GM19099 (cell line): ENCODE measurements around the gene PARVA.

Experiments used
- POLR2A ChIP-seq: IDR thresholded peaks from 3 replicates; pipeline ENCODE4 v1.6.1; 2011; ENCODE audit warnings: low read depth; ENCODE audit not compliant: insufficient read length; ENCODE audit errors: extremely low read depth

The PARVA gene

DNA sequence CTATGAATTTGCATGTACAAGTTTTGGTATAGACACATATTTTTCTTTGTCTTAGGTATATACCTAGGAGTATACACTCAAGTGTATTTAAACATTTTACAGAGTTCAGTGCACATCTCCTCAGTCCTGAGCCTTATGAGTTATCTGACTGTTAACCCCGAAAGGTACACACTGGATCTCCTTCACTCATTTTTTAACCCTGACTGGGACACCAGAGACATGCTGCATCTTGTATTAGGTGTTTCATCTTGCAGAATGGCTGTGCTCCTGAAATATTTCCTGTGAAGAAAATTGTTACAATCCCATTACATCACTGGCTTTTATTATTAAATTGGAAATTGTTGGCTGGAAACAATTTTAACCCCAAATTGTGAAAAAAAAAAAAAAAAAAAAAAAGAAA is 15.3 kb downstream of the PARVA start:
- TF ChIP-seq POLR2A, result no peak

DNA sequence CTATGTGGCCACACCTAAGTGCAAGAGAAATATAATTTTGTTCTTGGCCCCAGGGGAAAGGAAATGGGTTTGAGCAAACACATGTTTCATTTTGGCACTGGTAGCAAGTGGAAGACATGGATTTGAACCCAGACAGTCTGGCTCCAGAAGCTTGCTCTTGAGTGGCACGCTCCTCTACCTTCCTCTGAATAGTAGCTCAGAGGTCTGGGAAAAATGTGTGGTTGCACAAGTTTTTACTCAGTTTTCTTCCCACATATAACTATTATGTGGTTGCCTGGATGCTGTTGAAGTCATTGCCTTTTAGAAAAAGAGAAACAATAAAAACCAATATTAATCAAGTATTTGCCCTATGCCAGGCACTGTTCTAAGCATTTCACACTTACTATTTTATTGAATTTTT is 16.3 kb downstream of the PARVA start:
- no peak for TF ChIP-seq POLR2A

DNA sequence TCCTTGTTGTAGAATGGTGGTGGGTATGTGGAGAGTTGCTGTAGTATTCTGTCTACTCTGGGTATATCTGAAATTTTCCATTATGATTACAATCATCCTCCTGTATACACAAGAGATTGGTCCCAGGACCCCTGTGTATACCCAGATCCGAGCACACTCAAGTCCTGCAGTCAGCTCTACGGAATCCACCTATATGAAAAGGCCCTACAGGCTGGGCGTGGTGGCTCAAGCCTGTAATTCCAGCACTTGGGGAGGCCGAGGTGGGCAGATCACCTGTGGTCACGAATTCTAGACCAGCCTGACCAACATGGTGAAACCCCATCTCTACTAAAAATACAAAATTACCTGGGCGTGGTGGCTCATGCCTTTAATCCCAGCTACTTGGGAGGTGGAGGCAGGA is 17.2 kb downstream of the PARVA start:
- no peak for TF ChIP-seq POLR2A

DNA sequence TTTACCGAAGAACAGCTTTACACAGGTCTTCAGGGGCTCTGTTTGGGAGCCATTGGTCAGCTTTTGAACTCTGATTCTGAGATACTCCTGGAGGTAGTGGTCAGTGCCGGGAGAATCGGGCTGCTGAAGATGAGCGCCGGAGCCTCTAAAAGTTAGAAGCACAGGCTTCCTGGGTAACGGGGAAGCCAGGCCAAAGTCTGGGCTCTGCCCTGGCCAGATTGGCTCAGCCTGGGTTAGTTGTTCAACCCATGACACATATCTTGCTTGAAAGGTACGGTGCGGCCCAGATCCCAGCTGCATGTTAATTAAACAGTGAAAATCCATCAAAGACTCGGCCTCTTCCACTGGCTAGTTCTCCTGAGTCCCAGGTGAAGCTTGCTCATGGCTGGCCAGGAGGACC is 18.0 kb downstream of the PARVA start:
- no peak for TF ChIP-seq POLR2A

DNA sequence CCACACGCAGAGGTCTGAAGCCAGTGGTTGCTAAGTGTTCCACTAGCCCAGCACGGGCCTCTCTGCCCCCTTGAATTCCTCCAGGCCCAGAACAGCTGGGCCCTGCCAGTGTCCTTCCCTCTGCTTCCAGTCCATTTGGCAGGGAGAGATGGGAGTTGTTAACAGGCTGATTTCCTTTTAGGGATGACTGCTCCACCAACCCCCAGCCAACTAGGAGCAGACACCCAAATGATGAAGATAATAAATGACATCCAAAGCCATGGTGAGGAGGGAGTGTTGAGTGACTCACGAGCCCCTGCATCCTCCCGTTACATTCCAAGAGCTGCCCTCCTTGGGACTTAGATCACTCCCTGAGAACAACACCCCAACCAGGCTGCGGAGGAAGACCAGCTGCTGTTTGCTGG is 20.6 kb downstream of the PARVA start:
- no peak for TF ChIP-seq POLR2A

DNA sequence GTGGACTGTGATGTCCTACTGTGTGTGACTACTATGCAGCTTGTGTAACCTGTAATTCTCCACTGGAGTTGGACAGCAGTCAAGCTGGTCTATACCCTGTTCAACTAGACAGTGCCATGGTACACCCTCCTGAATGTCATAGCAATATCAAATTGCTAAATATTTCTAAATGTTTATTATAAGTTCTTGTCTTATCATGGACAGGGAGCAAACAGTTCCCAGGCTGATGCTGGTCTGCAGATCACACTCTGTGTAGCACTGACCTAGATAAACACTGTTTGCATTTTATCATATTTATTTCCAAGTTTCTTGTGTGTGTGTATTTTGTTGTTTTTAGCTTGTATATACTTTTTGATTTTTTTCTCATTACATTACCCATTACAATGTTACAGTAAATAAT is 22.0 kb downstream of the PARVA start:
- TF ChIP-seq POLR2A, result no peak

DNA sequence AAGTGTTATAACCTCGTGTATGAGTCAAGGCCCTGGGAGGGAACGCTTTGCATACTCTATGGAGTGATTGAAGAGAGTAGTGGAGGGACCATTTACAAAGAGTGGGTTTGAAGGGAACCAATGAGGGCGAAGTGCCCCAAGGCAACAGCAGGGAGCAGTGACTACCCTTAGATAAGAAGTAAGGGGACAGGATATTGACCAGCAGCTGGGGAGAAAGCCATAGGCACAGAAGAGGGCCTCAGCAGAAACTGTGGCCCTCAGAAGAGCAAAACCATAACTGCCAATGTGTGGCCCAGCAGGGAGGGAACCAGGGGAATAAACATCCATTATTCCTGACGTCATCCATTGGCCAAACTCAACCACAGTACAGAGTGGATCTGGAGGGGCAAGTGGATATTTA is 24.7 kb downstream of the PARVA start:
- no peak for TF ChIP-seq POLR2A

DNA sequence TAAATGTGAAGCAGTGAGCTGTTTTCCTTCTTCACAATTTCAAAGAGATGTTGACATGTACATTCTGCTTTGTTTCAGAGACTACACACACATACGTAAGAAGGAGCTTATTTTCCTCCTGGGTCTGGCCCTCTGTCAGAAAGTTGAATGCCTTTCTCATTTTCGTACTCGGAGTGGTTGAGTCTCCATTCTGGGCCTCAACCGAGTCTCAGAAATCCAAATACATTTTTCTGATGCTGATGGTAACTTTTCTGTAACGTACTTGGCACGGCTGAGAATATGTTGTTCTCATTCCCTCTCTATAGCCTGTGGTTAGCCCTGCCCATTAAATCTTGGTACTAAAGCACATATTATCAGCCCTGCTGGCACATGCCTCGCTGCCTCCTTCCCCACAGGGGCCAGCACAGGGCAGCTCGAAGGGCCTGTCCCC is 25.3 kb downstream of the PARVA start:
- no peak for TF ChIP-seq POLR2A

DNA sequence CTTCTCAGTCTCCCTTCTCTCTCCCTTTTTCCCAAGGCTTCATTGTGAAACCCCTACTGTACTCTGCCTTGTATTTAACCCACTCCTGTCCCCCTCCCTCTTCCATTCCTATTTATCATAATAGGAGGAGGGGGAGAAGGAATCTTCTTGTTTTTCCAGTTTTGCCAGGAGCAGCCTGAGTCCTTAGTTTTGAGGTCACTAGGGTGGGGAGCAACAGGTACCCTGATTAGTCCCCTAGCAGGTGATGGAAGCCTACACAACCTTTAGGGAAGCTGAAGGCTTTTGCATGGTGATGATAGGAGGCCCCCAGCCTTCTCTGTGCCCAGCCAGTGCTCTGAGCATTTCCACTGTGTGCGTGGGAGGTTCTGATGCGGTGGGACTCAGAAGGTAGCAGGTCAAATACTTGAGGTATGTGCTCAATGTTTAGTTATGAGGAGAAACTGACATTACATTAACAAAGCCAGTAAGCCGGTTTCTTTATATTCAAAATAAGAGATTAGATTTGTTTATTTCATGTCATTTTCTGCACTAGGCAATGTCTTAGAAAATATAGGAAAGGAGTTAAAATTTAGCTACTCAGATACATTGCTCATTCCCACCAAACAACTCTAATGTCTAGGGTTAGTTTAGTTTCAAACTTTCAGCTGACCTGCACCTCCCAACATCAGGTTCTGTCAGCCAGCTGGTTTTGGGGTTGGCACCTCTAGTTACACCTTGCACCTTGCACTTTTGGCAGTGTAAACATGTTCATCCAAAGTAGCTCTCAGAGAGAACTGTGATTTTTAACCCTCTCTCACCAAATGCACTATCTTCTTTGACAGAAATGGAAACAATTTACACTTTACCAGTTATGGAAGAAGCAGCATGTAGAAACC is 26.0 kb downstream of the PARVA start:
- TF ChIP-seq POLR2A, result no peak

DNA sequence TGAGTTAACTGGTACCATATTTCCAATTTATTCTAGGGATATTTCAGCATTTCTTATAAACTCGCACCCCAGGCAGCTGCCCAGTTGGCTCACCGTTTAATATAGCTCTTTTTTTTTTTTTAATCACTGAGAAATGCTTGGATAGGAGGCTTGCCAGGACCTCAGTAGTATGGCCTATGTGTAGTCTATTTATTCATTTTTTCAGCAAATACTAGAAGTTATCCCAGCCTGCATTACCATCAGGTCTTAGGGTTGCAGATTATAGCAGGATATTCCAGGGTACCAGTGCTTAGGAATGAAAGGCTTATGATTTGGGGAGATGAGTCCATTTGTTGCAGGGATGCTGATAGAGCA is 26.6 kb downstream of the PARVA start:
- TF ChIP-seq POLR2A, result no peak

DNA sequence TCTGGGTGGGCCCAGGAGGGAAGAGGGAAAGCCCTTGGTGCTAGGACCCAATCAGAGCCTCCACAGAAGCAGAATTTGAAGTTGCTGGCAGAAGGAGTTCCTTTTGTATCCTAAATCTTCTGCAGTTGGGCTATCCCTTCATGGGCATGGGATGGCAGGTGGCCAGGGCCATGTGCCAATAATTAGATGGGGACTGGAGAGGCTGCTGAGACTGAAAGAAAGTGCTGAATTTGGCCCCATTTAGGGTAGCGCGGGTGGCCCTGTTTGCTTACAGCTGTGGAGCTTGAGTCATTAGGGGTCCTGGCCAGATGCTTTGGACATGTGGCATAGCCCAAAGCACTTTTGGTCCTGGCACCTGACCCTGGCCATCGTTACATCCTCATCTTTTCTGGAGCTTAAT is 27.1 kb downstream of the PARVA start:
- TF ChIP-seq POLR2A, result no peak

DNA sequence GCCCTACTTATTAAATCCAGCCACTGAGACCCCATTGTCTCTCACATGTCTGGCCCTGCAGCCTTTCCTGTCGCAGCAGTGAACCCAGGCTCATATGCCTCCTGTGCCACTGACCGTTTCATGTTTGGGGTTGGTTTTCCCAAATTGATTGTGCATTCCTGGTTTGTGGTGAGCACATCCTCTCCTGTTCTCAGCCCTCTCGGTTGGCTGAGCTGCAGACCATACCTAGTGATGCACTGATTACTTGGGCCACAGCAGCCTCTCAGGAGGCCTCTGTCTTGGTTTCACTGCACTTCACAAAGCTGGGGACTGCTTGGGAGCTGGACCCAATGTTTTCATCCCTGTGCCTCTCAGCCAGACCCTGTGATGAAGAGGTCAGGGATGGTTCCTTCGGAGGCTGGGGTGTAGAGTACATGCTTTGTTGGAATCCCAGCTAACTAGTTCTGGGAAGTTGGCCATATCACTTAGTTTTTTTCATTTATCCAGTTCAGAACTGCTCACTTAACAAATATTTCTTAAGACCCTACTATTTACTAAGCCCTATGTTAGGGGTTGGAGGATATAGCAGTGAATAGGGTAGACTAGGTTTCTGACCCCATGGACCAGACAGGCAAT is 30.9 kb downstream of the PARVA start:
- TF ChIP-seq POLR2A, result no peak

DNA sequence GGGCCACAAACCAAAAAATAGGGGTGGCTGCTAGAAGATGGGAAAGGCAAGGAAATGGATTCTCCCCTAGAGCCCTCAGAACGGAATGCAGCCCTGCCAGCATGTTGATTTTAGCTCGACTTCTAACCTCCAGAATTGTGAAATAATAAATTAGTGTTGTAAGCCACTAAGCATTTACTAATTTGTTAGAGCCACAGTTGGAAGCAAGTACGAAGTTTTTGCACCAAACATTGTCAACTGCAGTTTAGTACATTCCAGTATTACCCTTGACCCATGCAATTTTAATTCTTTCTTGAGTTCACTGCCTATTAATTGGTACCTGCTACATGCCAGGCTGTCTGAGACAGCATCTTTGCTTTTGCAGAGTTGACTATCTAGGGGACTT is 32.2 kb downstream of the PARVA start:
- TF ChIP-seq POLR2A, result no peak

DNA sequence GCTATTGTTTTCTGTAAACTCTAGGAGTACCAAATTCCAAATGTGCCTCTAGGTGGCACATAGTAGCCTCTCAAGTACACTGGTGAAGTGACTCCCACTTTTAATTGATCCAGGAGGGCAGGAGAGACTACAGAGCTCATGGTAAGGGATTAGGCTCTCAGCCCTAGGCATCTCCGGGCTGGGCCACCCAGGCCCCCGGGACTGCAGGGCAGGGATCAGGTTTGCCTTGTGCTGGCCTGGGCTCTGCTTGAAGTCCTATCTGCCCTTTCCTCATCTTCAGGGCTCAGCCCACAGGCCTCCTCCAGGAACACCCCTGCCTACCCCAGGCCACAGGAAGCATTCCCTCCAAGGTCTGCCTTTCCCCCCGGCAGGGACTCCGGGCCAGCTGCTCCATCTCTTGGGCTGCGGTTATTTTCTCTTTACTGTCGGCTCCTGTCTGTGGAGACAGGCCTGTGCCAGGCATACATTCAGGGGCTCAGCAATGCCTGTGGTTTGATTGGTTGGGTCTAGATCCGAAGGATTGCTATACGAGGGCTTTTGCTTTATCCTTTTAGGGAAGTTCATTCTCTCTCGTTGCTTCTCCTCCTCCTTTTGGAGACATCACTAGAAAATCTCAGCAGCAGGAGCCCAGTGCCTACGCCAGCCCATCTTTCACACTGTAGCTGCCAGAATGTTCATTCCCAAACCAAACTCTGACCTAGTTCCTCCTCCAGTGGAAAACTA is 32.8 kb downstream of the PARVA start:
- no peak for TF ChIP-seq POLR2A

DNA sequence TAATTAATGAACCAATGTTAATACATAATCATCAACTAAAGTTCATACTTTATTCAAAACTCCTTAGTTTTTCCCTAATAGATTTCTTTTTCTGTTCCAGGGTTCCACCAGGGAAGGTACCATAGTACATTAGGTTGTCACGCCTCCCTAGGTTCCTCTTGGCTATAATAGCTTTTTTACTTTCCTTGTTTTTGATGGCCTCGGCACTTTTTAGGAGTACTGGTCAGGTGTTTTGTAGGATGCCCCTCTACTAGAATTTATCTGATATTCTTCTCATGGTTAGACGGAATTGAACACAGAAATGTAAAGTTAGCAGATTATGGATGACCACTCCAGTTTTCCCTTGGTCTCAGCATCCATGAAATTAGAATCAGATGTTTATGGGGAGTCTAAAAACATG is 34.0 kb downstream of the PARVA start:
- TF ChIP-seq POLR2A, result no peak

DNA sequence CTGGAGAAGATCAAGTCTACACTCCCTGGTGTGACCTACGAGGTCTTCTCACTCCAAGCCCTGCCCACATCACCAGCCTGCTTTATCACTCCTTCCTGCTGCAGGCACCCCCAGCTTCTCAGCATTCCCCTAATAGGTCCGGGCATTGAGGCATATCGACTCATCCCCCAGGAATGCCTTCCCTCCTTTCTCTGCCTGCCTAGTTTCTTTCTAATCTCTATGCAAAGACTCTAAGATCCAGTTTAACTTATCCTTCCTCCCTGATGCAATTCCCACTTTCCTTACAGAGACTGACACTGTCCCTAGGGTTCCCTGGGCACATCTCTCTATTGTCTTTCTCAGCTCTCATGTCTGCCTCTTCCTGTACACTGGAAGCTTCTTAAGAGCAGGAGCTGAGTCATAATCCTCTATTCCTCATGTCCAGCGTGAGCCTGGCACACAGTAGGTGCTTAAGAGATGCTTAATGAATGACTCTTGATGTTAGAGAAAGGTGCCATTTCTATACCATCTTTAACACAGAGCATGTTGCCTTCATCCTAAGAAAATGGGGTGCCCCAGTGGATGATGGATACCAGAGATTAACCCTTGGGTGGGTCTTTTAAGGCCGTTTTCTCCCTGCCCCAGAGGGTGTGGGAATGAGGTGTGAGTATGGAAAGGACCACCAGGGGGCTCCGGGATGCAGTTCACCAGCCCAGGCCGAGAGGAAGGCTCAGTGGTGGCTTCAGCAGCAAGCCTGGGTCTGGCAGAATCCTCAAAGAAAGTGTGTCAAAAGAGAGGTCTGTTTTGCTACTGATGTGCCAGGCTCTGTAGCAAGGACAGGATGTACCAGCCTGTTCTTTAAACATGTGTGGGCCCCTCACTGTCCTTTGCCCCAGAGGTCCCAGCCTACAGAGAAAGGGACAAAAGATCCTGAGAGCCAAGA is 34.7 kb downstream of the PARVA start:
- TF ChIP-seq POLR2A, result no peak
